Measurements from ENCODE around the gene DNASE1.
"Not testable (repeated sequence)": the region's sequence is repeated elsewhere in the genome, so short reads cannot be mapped to it uniquely, and the experiment has no call there.

DNASE1 gene

DNA sequence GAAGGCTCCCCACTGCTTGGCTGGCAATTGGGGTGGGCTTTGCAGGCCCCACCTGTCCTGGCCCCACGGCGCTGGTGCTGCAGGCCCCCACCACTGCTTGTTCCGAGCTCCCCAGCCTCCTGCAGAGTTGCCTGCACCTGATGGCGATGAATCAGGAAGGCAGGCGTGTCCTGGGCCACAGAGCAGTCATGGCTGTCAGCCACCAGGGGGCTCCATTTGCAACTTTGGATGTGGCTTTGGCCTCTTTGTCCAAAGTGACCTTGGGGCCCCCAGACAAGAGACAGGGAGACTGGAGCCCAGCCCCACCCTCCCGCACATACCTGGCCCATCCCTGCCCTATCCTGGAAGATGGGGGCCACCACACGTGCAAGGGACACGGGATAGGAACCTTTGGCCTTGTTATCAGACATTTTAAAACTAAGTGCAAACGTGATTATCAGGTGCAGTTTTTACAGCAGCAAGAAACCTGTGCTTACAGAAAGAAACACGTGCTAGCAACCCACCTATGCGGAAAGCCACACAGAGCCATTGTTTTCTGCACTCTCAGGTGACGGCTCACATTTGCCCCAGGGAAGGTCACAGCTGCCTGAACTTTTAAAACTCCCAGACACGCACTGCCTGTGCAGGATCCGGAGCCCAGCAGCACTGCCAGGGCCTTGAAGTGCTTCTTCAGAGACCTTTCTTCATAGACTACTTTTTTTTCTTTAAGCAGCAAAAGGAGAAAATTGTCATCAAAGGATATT lies at the start of gene DNASE1:
Gene DNASE1, plus strand, starts transcription at position 443 of the 743 bp plus-strand sequence. CDS start 683 bp downstream, outside the sequence.
- DNase-seq (ENCODE audit: low spot score), result peak; percentile 78

DNA sequence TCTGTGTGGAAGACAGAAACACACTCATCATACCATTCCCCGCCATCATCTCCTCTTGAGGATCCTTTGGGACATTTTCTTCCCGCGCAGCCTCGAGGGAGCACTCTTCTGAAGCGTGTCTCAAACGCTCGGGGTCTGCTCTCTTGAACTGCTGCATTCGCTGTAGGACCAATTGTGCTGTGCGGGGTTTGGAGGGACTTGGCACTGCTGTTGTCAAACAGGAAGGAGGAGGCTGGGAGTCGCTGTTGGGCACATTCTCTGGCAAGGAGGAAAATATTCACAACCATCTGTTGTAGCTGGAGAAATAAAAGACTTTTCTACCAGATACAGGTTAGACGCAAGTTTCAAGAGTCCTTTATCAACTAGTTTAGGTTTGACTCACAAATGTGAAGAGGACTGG lies 48.0 kb upstream of the DNASE1 start:
- DNase-seq (ENCODE audit: low spot score), result no peak

DNA sequence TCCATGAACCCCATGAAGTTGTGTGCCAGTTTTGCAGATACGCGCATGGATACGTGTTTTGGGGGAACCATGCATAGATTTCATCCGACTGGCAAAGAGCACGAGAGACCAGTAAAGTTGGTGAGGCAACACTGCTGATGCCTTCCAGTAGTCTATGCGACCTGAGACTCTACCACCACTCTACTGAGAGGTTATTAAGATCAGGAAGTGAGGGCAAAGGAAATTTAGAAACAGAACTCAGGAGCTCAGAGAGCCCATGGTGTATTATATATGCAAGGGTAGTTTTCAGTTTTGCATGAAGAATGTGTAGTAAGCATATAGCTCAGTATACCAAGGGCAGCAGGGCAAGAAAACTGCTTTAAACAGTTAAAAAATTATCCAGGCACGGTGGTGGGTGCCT lies 47.3 kb upstream of the DNASE1 start:
- DNase-seq (ENCODE audit: low spot score), result no peak

- no peak for DNase-seq (ENCODE audit: low spot score)
Measured at GRCh38 chr16:3607634-3608033, 46.9 kb upstream of the DNASE1 start.

- DNase-seq (ENCODE audit: low spot score), result no peak
Measured at GRCh38 chr16:3608069-3608468, 46.4 kb upstream of the DNASE1 start.

GRCh38 chr16:3608976-3609375 lies 45.5 kb upstream of the DNASE1 start:
- DNase-seq (ENCODE audit: low spot score), result not testable (repeated sequence)

GRCh38 chr16:3609895-3610697 lies 44.4 kb upstream of the DNASE1 start:
- no peak for DNase-seq (ENCODE audit: low spot score)

DNA sequence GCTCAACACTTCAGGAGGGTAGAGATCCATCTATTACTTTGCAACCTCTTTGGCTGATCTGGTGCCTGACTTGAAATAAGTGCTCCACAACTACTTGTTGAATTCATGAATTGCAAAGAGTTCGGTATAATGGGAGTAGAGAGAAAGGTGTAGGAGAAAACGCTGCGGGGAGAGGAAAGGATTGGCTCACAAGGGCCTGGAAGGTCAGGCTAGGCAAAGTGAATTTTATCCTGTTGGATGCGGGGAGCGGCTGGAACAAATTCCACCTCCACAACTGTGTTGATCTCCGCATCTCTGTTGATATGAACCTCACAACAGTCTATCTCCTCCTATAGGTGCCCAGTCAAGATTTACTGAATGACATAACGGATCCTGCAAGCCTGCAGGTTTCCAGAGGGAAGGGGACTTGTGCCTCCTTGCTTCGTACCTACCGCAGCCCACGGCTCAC lies 43.8 kb upstream of the DNASE1 start:
- no peak for DNase-seq (ENCODE audit: low spot score)

DNA sequence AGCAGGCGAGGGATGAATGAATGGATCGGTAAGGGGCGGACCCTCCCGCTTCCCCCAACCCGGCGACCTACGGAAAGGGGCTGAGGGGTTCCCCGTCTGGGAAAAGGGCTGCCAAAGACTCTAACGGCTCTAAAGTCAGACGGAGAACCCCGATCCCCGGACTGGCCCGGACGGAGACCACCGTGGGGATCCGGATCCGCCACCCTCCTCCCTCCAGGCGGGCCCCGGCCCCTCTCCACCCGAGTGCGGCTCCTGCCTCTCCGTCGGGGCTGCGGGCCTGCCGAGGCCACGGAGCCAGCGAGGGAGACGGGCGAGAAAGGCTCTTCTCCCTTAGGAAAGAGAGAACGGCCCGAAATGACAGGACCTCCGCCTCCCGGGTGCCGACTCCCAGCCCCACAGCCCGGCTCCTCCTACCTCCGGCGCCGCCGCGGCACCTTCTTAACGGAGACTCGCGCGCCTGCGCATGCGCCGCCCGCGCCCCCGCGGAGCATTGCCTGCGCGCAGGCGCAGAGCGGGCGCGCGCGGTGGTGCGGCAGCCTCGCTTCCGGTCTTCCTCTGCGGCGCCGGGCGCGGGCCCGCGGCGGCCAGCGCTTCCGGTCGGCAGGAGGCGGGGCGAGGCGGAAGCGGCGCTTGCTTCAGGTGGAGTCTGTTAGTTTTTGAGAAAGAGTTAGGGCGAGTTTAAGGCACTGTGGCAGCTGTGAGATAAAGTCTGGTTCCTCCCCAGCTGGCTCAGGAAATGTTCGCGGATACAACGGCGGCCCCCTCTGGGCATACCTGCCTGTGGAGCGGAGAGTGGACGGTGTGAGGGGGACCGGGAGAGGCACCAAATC lies 43.1 kb upstream of the DNASE1 start, which contains the start of gene SLX4:
Gene SLX4, minus strand, starts transcription at position 461 of the 830 bp plus-strand sequence. CDS start 2,642 bp downstream, outside the sequence.
- DNase-seq (ENCODE audit: low spot score), result peak; percentile 100

GRCh38 chr16:3612510-3613466 lies 41.7 kb upstream of the DNASE1 start:
- DNase-seq (ENCODE audit: low spot score), result no peak

DNA sequence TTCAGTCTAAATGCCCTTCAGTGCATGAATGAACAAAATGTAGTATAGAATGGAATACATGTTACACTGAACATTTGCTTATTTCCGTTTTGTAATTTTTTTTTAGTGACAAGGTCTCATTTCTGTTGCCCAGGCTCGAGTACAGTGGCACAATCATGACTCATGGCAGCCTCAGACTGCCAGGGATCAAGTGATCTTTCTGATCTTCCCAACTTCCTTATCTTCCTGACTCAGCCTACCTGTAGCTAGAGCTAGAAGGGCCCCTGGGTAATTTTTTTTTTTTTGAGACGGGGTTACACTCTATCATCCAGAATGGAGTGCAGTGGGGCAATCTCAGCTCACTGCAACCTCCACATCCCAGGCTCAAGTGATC lies 35.7 kb upstream of the DNASE1 start:
- no peak for DNase-seq (ENCODE audit: low spot score)

- no peak for DNase-seq (ENCODE audit: low spot score)
Measured at GRCh38 chr16:3623642-3624041, 30.8 kb upstream of the DNASE1 start.

DNA sequence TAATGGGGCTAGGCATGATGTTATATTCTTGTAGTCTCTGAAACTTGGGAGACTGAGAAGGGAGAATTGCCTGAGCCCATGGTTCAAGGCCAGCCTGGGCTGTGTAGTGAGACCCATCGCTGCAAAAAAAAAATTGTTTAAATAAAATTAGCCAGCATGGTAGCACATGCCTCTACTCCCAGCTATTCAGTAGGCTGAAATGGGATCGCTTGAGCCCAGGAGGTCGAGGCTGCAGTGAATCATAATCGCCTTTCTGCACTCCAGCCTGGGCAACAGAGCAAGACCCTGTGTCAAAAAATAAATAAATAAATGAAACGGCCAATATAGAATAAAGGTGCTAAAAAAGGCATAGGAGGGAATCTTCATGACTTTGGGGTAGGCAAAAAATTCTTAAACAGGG lies 29.2 kb upstream of the DNASE1 start:
- no peak for DNase-seq (ENCODE audit: low spot score)

GRCh38 chr16:3625911-3626732 lies 28.4 kb upstream of the DNASE1 start:
- DNase-seq (ENCODE audit: low spot score), result no peak

- no peak for DNase-seq (ENCODE audit: low spot score)
Measured at GRCh38 chr16:3637371-3637923, 17.0 kb upstream of the DNASE1 start.

- DNase-seq (ENCODE audit: low spot score), result peak; percentile 10
Measured at GRCh38 chr16:3638916-3639644, 15.4 kb upstream of the DNASE1 start.

DNA sequence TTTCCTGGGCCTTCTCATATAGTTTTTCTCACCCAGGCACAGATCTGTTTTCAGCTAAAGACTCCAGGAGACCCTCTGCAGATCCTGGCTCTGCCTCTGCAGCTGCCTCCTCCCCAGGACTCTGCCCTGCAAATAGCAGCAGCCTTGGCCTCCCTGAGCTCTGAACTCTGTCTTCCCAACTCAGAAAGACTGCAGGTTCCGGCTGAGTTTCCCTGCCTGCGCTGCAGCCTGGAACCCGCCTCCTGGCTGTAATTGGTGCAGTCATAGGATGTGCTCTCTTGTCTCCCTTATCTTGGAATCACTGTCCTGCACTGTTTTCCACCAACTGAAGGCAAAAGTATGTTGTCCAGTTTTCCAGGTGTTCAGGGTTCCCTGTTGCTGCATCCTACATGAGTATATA lies 14.3 kb upstream of the DNASE1 start:
- DNase-seq (ENCODE audit: low spot score), result no peak

DNA sequence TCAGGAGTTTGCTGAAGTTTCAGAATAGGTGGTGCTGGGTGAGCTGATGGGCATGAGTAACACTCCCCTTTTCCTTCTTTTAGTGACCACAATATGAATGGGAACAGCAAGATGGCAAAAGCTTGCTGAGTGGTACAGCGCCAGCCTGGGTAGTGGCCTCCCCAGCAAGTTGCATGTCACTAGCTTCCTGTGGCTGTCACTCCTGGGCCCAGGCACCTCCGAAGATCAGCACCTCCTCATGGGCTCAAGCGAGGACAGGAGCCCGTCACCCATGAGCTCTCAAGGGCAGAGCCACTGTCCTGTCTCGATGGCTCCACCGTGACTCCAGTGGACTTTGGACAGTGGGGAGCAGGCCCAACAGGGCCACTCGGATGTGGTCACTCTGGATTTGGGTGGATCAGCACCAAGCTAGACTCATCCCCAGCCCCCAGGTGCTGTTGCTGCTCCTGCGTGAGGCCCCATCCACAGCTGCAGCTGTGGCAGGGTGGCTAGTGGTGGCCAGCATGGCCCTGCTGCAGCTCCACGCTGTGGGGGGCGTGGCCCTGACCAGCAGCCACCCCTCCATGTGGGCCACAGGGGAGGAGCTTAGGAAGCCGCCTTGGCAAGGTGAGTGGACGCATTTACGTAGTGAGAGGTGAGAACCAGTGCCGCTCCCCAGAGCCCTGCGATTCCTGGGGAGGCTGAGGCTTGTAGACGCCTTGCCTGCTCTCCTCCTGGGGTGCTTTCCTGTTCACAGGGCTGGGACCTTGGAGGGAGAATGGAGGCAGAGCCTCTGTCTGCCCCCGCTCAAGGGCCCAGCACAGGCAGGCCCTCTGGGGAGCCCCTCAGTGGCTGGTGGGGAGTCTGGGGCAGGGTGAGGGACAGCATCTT lies 13.6 kb upstream of the DNASE1 start:
- peak; percentile 9 for DNase-seq (ENCODE audit: low spot score)

Data from D341Med (cell line).